A549 (cell line): ENCODE data around the gene LAMTOR5. TPM values are rescaled to one million over a fixed set of nuclear protein-coding genes. Genes with fewer than 3 reads are reported as not detected.
A peak's percentile ranks its signal among the peaks of the same experiment; 100 is the strongest.

ENCODE experiments used
- BHLHE40 ChIP-seq: IDR thresholded peaks from 2 replicates; pipeline ENCODE4 v1.6.1; 2012; ENCODE audit warnings: low read depth, low read length, inconsistent platforms
- CBX8 ChIP-seq: fragments of 200-600 bp; sonication (generic); IDR thresholded peaks from 2 replicates; pipeline ENCODE4 v1.6.1; 2016
- CEBPB ChIP-seq, 2 experiments: fragments of >200 bp in 1 of 2; sonication (Bioruptor Twin) in 1 of 2; formaldehyde crosslinking in 1 of 2; IDR thresholded peaks; 2 replicates each; pipeline ENCODE4 v1.6.1; 2012 to 2016
- CHD4 ChIP-seq: fragments of 200-600 bp; sonication (generic); IDR thresholded peaks from 2 replicates; pipeline ENCODE4 v1.6.1; 2016; ENCODE audit warnings: antibody characterized with exemption, mild to moderate bottlenecking, borderline replicate concordance
- EHMT2 ChIP-seq: fragments of 200-600 bp; sonication (generic); IDR thresholded peaks from 2 replicates; pipeline ENCODE4 v1.6.1; 2016; ENCODE audit warnings: antibody characterized with exemption, low read depth, mild to moderate bottlenecking, moderate library complexity
- EP300 ChIP-seq, 2 experiments: fragments of >200 bp; sonication (Bioruptor Twin); formaldehyde crosslinking; IDR thresholded peaks; 2 replicates in 1 of 2; 3 replicates in 1 of 2; pipeline ENCODE4 v1.6.1; 2016 to 2017
- FOSB ChIP-seq: fragments of 250-450 bp; sonication (Bioruptor Pico); IDR thresholded peaks from 2 replicates; pipeline ENCODE4 v1.5.0; 2020; ENCODE audit warnings: mild to moderate bottlenecking, moderate library complexity
- FOXS1 ChIP-seq: fragments of 250-450 bp; sonication (Bioruptor Pico); IDR thresholded peaks from 2 replicates; pipeline ENCODE4 v1.5.0; 2020; ENCODE audit warnings: mild to moderate bottlenecking, moderate library complexity
- GATA3 ChIP-seq: IDR thresholded peaks from 2 replicates; pipeline ENCODE4 v1.6.1; 2012; ENCODE audit warnings: borderline replicate concordance
- HDAC2 ChIP-seq: fragments of 200-600 bp; sonication (generic); IDR thresholded peaks from 2 replicates; pipeline ENCODE4 v1.6.1; 2016
- HEYL ChIP-seq: fragments of 250-450 bp; sonication (Bioruptor Pico); IDR thresholded peaks from 2 replicates; pipeline ENCODE4 v1.8.0; 2021; ENCODE audit warnings: mild to moderate bottlenecking, moderate library complexity
- HOXB13 ChIP-seq: fragments of 250-450 bp; sonication (Bioruptor Pico); IDR thresholded peaks from 2 replicates; pipeline ENCODE4 v1.5.0; 2020; ENCODE audit warnings: low read depth, mild to moderate bottlenecking, moderate library complexity
- JUN ChIP-seq, 2 experiments: fragments of >200 bp; sonication (Bioruptor Twin); formaldehyde crosslinking; IDR thresholded peaks; 2 replicates in 1 of 2; 3 replicates in 1 of 2; pipeline ENCODE4 v1.6.1; 2016 to 2017
- KDM5A ChIP-seq: fragments of 200-600 bp; sonication (generic); IDR thresholded peaks from 2 replicates; pipeline ENCODE4 v1.6.1; 2016; ENCODE audit warnings: antibody characterized with exemption, mild to moderate bottlenecking
- MAFK ChIP-seq: fragments of 450-650 bp; IDR thresholded peaks from 2 replicates; pipeline ENCODE4 v1.6.1; 2014; ENCODE audit not compliant: partially characterized antibody
- NFE2L2 ChIP-seq: fragments of 150-350 bp; conservative IDR thresholded peaks from 2 replicates; pipeline ENCODE4 v1.6.1; 2014; ENCODE audit warnings: low read length
- NPAS2 ChIP-seq: fragments of 250-450 bp; sonication (Bioruptor Pico); IDR thresholded peaks from 2 replicates; pipeline ENCODE4 v1.8.0; 2022; ENCODE audit warnings: mild to moderate bottlenecking, moderate library complexity, borderline replicate concordance
- PHF8 ChIP-seq: fragments of 200-600 bp; sonication (generic); IDR thresholded peaks from 2 replicates; pipeline ENCODE4 v1.6.1; 2016; ENCODE audit warnings: low read depth, mild to moderate bottlenecking, antibody characterized with exemption, moderate library complexity, borderline replicate concordance
- POLR2A ChIP-seq: IDR thresholded peaks from 2 replicates; pipeline ENCODE4 v1.6.1; 2012; ENCODE audit warnings: mild to moderate bottlenecking, low read length
- RAD21 ChIP-seq, 2 experiments: fragments of >200 bp in 1 of 2; sonication (Bioruptor Twin) in 1 of 2; formaldehyde crosslinking in 1 of 2; IDR thresholded peaks in 1 of 2; conservative IDR thresholded peaks in 1 of 2; 2 replicates in 1 of 2; 3 replicates in 1 of 2; pipeline ENCODE4 v1.6.1; 2012 to 2018; ENCODE audit warnings: inconsistent platforms in 1 of 2
- RARB ChIP-seq: fragments of 250-450 bp; sonication (Bioruptor Pico); IDR thresholded peaks from 2 replicates; pipeline ENCODE4 v1.8.0; 2021; ENCODE audit warnings: mild to moderate bottlenecking, moderate library complexity
- RCOR1 ChIP-seq: fragments of 150-350 bp; IDR thresholded peaks from 2 replicates; pipeline ENCODE4 v1.6.1; 2014; ENCODE audit warnings: antibody characterized with exemption, low read length, low read depth
- RFX5 ChIP-seq: fragments of 450-650 bp; IDR thresholded peaks from 2 replicates; pipeline ENCODE4 v1.7.1; 2014; ENCODE audit warnings: antibody characterized with exemption, mild to moderate bottlenecking, moderate library complexity
- RNF2 ChIP-seq: fragments of 200-600 bp; sonication (generic); IDR thresholded peaks from 2 replicates; pipeline ENCODE4 v1.6.1; 2016; ENCODE audit warnings: low read depth, mild to moderate bottlenecking, antibody characterized with exemption, moderate library complexity, borderline replicate concordance
- SMC3 ChIP-seq: fragments of >200 bp; sonication (Bioruptor Twin); formaldehyde crosslinking; IDR thresholded peaks from 3 replicates; pipeline ENCODE4 v1.6.1; 2018; ENCODE audit warnings: inconsistent platforms
- SREBF2 ChIP-seq: fragments of 450-650 bp; IDR thresholded peaks from 2 replicates; pipeline ENCODE4 v1.6.1; 2014; ENCODE audit warnings: mild to moderate bottlenecking, moderate library complexity
- TP53 ChIP-seq: fragments of 250-450 bp; sonication (Bioruptor Pico); IDR thresholded peaks from 2 replicates; pipeline ENCODE4 v1.5.0; 2021; ENCODE audit warnings: mild to moderate bottlenecking, moderate library complexity
- ZC3H11A ChIP-seq: fragments of 450-650 bp; IDR thresholded peaks from 2 replicates; pipeline ENCODE4 v1.6.1; 2014; ENCODE audit warnings: antibody characterized with exemption, mild to moderate bottlenecking
- ZFP36 ChIP-seq: fragments of 450-650 bp; IDR thresholded peaks from 2 replicates; pipeline ENCODE4 v1.6.1; 2014; ENCODE audit warnings: borderline replicate concordance; ENCODE audit not compliant: partially characterized antibody
- ZSCAN20 ChIP-seq: fragments of 250-450 bp; sonication (Bioruptor Pico); IDR thresholded peaks from 2 replicates; pipeline ENCODE4 v1.8.0; 2022; ENCODE audit warnings: mild to moderate bottlenecking, moderate library complexity
- polyA plus RNA-seq, 4 experiments: library from polyadenylated mRNA; depleted of rRNA in 3 of 4; stranded (reverse); fragments of >200 nt; fragmentation: RNase III in 1 of 4; extraction: RNeasy Plus Mini Kit Qiagen cat#74134 plus additional on column Dnase treatment in 1 of 4; gene quantifications; 2 replicates in 3 of 4; 3 replicates in 1 of 4; pipeline ENCODE4 v1.2.3, GENCODE V29; 2011 to 2017
- TF ChIP-seq, protein P1 (sequence below): IDR thresholded peaks from 2 replicates; pipeline ENCODE4 v1.6.1; 2012
- TF ChIP-seq, protein P2 (sequence below): fragments of 450-650 bp; IDR thresholded peaks from 2 replicates; pipeline ENCODE4 v1.6.1; 2014; ENCODE audit warnings: antibody characterized with exemption
- TF ChIP-seq, protein P3 (sequence below): IDR thresholded peaks from 2 replicates; pipeline ENCODE4 v1.6.1; 2012; ENCODE audit warnings: low read depth, borderline replicate concordance
- TF ChIP-seq, protein P4 (sequence below): fragments of >200 bp; sonication (Bioruptor Twin); formaldehyde crosslinking; IDR thresholded peaks from 3 replicates; pipeline ENCODE4 v1.5.1; 2016
- TF ChIP-seq, protein P5 (sequence below): fragments of >200 bp; sonication (Bioruptor Twin); formaldehyde crosslinking; IDR thresholded peaks from 3 replicates; pipeline ENCODE4 v1.6.1; 2016
- TF ChIP-seq, protein P6 (sequence below): IDR thresholded peaks from 2 replicates; pipeline ENCODE4 v1.6.1; 2012
- TF ChIP-seq, protein P7 (sequence below): fragments of >200 bp; sonication (Bioruptor Twin); formaldehyde crosslinking; IDR thresholded peaks from 2 replicates; pipeline ENCODE4 v1.6.1; 2016
- TF ChIP-seq, protein P8 (sequence below): fragments of 250-450 bp; sonication (Bioruptor Pico); IDR thresholded peaks from 2 replicates; pipeline ENCODE4 v1.5.0; 2020; ENCODE audit warnings: low read depth, mild to moderate bottlenecking, moderate library complexity

The LAMTOR5 gene
- polyA plus RNA-seq, 2 of the 4 experiments (the other 2 are of a cell fraction): 254 to 256 TPM

DNA sequence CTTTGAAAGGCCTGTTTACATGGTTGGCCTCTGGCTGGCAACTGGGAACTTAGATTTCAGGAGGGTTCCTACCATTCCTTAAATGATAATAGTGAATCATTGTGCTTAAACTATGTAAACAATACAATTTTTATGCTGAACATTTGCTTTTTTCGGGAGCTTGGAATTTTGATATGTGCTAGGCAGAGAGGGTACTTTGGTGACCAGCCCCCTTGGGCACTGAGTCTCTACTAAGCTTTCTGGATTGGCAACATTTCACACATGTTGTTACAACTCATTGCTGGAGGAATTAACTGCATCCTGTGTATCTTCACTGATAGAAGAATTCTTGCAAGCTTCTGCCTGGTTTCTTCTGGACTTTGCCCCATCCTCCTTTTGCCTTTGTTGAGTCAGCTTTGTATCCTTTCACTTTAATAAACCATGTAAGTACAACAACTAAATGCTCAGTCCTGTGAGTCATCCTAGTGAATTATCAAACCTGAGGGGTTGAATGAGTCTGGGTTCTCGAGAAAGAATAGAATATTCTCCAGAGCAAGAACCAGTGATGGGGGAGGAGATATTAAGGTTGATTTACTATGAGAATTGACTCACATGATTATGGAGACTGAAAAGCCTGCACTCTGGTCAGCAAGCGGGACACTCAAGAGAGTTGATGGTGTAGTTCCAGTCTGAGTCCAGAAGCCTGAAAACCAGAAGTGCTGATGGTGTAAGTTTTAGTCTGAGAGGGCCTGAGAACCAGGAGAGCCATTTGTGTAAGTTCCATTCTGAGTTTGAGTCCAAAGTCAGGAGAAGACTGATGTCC lies 13.6 kb downstream of the LAMTOR5 start (continued):
- no peak for TF ChIP-seq POLR2A
- TF ChIP-seq, protein P1, sequence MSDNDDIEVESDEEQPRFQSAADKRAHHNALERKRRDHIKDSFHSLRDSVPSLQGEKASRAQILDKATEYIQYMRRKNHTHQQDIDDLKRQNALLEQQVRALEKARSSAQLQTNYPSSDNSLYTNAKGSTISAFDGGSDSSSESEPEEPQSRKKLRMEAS: 0 out of 2 replicates have a peak, but pooled peaks have one; percentile 10
- no peak for TF ChIP-seq RCOR1
- TF ChIP-seq HEYL (CRISPR knock-in tag): no peak
- TF ChIP-seq SREBF2: no peak
- TF ChIP-seq GATA3: peak; percentile 37; the same call in 1 of the 2 replicates
- TF ChIP-seq, protein P2, sequence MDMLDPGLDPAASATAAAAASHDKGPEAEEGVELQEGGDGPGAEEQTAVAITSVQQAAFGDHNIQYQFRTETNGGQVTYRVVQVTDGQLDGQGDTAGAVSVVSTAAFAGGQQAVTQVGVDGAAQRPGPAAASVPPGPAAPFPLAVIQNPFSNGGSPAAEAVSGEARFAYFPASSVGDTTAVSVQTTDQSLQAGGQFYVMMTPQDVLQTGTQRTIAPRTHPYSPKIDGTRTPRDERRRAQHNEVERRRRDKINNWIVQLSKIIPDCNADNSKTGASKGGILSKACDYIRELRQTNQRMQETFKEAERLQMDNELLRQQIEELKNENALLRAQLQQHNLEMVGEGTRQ: no peak
- no peak for TF ChIP-seq HDAC2
- TF ChIP-seq NFE2L2: no peak
- no peak for TF ChIP-seq RARB
- TF ChIP-seq KDM5A: no peak
- TF ChIP-seq, protein P3, sequence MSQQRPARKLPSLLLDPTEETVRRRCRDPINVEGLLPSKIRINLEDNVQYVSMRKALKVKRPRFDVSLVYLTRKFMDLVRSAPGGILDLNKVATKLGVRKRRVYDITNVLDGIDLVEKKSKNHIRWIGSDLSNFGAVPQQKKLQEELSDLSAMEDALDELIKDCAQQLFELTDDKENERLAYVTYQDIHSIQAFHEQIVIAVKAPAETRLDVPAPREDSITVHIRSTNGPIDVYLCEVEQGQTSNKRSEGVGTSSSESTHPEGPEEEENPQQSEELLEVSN: no peak
- TF ChIP-seq ZSCAN20: no peak
- no peak for TF ChIP-seq CEBPB (IDR thresholded peaks at IDR 0.05)
- TF ChIP-seq, protein P4, sequence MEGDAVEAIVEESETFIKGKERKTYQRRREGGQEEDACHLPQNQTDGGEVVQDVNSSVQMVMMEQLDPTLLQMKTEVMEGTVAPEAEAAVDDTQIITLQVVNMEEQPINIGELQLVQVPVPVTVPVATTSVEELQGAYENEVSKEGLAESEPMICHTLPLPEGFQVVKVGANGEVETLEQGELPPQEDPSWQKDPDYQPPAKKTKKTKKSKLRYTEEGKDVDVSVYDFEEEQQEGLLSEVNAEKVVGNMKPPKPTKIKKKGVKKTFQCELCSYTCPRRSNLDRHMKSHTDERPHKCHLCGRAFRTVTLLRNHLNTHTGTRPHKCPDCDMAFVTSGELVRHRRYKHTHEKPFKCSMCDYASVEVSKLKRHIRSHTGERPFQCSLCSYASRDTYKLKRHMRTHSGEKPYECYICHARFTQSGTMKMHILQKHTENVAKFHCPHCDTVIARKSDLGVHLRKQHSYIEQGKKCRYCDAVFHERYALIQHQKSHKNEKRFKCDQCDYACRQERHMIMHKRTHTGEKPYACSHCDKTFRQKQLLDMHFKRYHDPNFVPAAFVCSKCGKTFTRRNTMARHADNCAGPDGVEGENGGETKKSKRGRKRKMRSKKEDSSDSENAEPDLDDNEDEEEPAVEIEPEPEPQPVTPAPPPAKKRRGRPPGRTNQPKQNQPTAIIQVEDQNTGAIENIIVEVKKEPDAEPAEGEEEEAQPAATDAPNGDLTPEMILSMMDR: no peak
- no peak for TF ChIP-seq SMC3
- TF ChIP-seq FOSB (CRISPR knock-in tag): no peak
- TF ChIP-seq ZC3H11A: no peak
- TF ChIP-seq TP53: no peak
- no peak for TF ChIP-seq EP300 (IDR thresholded peaks at IDR 0.05)
- TF ChIP-seq, protein P5, sequence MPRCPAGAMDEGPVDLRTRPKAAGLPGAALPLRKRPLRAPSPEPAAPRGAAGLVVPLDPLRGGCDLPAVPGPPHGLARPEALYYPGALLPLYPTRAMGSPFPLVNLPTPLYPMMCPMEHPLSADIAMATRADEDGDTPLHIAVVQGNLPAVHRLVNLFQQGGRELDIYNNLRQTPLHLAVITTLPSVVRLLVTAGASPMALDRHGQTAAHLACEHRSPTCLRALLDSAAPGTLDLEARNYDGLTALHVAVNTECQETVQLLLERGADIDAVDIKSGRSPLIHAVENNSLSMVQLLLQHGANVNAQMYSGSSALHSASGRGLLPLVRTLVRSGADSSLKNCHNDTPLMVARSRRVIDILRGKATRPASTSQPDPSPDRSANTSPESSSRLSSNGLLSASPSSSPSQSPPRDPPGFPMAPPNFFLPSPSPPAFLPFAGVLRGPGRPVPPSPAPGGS: 0 out of 3 replicates have a peak, but pooled peaks have one; percentile 19
- no peak for TF ChIP-seq PHF8
- TF ChIP-seq, protein P6, sequence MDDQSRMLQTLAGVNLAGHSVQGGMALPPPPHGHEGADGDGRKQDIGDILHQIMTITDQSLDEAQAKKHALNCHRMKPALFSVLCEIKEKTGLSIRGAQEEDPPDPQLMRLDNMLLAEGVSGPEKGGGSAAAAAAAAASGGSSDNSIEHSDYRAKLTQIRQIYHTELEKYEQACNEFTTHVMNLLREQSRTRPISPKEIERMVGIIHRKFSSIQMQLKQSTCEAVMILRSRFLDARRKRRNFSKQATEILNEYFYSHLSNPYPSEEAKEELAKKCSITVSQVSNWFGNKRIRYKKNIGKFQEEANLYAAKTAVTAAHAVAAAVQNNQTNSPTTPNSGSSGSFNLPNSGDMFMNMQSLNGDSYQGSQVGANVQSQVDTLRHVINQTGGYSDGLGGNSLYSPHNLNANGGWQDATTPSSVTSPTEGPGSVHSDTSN: no peak
- TF ChIP-seq RAD21 (conservative IDR thresholded peaks at IDR 0.05 in 1 of 2, IDR thresholded peaks at IDR 0.05 in 1 of 2): no peak
- no peak for TF ChIP-seq FOXS1 (CRISPR knock-in tag)
- no peak for TF ChIP-seq EHMT2
- TF ChIP-seq CHD4: no peak
- TF ChIP-seq NPAS2 (CRISPR knock-in tag): no peak
- TF ChIP-seq, protein P7, sequence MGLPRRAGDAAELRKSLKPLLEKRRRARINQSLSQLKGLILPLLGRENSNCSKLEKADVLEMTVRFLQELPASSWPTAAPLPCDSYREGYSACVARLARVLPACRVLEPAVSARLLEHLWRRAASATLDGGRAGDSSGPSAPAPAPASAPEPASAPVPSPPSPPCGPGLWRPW: no peak
- TF ChIP-seq JUN (IDR thresholded peaks at IDR 0.05): peak; percentile 50 to 52; a peak in 2 of 5 replicates
- TF ChIP-seq MAFK: peak; percentile 80
- no peak for TF ChIP-seq CBX8
- no peak for TF ChIP-seq BHLHE40
- TF ChIP-seq RNF2: no peak
- no peak for TF ChIP-seq ZFP36
- TF ChIP-seq HOXB13 (CRISPR knock-in tag): no peak
- TF ChIP-seq, protein P8, sequence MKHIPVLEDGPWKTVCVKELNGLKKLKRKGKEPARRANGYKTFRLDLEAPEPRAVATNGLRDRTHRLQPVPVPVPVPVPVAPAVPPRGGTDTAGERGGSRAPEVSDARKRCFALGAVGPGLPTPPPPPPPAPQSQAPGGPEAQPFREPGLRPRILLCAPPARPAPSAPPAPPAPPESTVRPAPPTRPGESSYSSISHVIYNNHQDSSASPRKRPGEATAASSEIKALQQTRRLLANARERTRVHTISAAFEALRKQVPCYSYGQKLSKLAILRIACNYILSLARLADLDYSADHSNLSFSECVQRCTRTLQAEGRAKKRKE (CRISPR knock-in tag): no peak
- TF ChIP-seq RFX5: no peak
